OCI-LY1 (cell line): ENCODE measurements around the gene MYZAP.
"Not testable (repeated sequence)": the region's sequence is repeated elsewhere in the genome, so short reads cannot be mapped to it uniquely, and the experiment has no call there.

ENCODE experiments used
- H2AFZ ChIP-seq: fragments of 200-600 bp; sonication (generic), shearing (Covaris generic); 2 replicates; pipeline ENCODE4 v1.6.0; 2014; ENCODE audit warnings: antibody characterized with exemption, mild to moderate bottlenecking, low read length
- H3F3A ChIP-seq: fragments of 200-600 bp; sonication (generic), shearing (Covaris generic); 2 replicates; pipeline ENCODE4 v1.6.0; 2014; ENCODE audit warnings: mild to moderate bottlenecking, antibody characterized with exemption, low read length, moderate library complexity; ENCODE audit not compliant: insufficient read depth
- H3K27ac ChIP-seq: fragments of 200-600 bp; sonication (generic); 2 replicates; pipeline ENCODE4 v1.5.1; 2014; ENCODE audit warnings: low read length, mixed run types, mild to moderate bottlenecking, low read depth; ENCODE audit not compliant: poor library complexity, severe bottlenecking
- H3K27me3 ChIP-seq: fragments of 200-600 bp; sonication (generic); 2 replicates; pipeline ENCODE4 v1.6.0; 2014; ENCODE audit warnings: antibody characterized with exemption, mild to moderate bottlenecking, low read length, moderate library complexity; ENCODE audit not compliant: insufficient read depth
- H3K36me3 ChIP-seq: fragments of 200-600 bp; sonication (generic); 2 replicates; pipeline ENCODE4 v1.6.1; 2014; ENCODE audit warnings: mild to moderate bottlenecking, antibody characterized with exemption, low read length, moderate library complexity, mixed read lengths; ENCODE audit not compliant: insufficient read depth
- H3K4me1 ChIP-seq: fragments of 200-600 bp; sonication (generic); 2 replicates; pipeline ENCODE4 v1.5.1; 2014; ENCODE audit warnings: mild to moderate bottlenecking, low read length, moderate library complexity; ENCODE audit not compliant: insufficient read depth, severe bottlenecking
- H3K4me2 ChIP-seq: fragments of 200-600 bp; sonication (generic), shearing (Covaris generic); 2 replicates; pipeline ENCODE4 v1.6.1; 2014; ENCODE audit warnings: low read length
- H3K4me3 ChIP-seq: fragments of 200-600 bp; sonication (generic); 2 replicates; pipeline ENCODE4 v1.5.1; 2014; ENCODE audit warnings: low read length, low read depth, mild to moderate bottlenecking, mixed read lengths; ENCODE audit not compliant: poor library complexity, severe bottlenecking
- H3K79me2 ChIP-seq: fragments of 200-600 bp; shearing (Covaris generic); 2 replicates; pipeline ENCODE4 v1.6.1; 2016; ENCODE audit warnings: mixed run types, low read length, mixed read lengths; ENCODE audit not compliant: insufficient read depth
- H3K9ac ChIP-seq: fragments of 200-600 bp; sonication (generic), shearing (Covaris generic); 2 replicates; pipeline ENCODE4 v1.6.1; 2014; ENCODE audit warnings: mild to moderate bottlenecking, low read length, mixed read lengths
- H3K9me2 ChIP-seq: fragments of 200-600 bp; sonication (generic), shearing (Covaris generic); 2 replicates; pipeline ENCODE4 v1.6.1; 2014; ENCODE audit warnings: low read depth, mild to moderate bottlenecking, low read length, mixed read lengths
- H3K9me3 ChIP-seq: fragments of 200-600 bp; shearing (Covaris generic); 2 replicates; pipeline ENCODE4 v1.6.1; 2014; ENCODE audit warnings: low read length, mixed read lengths
- H4K20me1 ChIP-seq: fragments of 200-600 bp; sonication (generic), shearing (Covaris generic); 2 replicates; pipeline ENCODE4 v1.6.0; 2016; ENCODE audit warnings: mild to moderate bottlenecking, low read length; ENCODE audit not compliant: insufficient read depth
- CTCF ChIP-seq: fragments of 200-600 bp; sonication (generic), shearing (Covaris generic); IDR thresholded peaks from 2 replicates; pipeline ENCODE4 v1.5.1; 2017; ENCODE audit warnings: mild to moderate bottlenecking, antibody characterized with exemption, low read length, moderate library complexity, mixed read lengths
- EZH2 ChIP-seq: fragments of 200-600 bp; sonication (generic), shearing (Covaris generic); IDR thresholded peaks from 2 replicates; pipeline ENCODE4 v1.8.0; 2017; ENCODE audit warnings: borderline replicate concordance, mixed run types, mild to moderate bottlenecking, antibody characterized with exemption, low read length, moderate library complexity, mixed read lengths

The MYZAP gene

GRCh38 chr15:57611123-57611522, 19.4 kb downstream of the MYZAP start:
- no peaks in the 10 kb centered on the region for H3K9me3 ChIP-seq
- no peak overlapping the region for H2AFZ ChIP-seq
- no peaks in the 10 kb centered on the region for H3K79me2 ChIP-seq
- H3K4me1 ChIP-seq, result no peaks in the 10 kb centered on the region
- TF ChIP-seq EZH2, result no peak
- no peak for TF ChIP-seq CTCF
- H3F3A ChIP-seq, result no peaks in the 10 kb centered on the region
- no peak overlapping the region for H3K4me2 ChIP-seq
- H4K20me1 ChIP-seq, result no peaks in the 10 kb centered on the region
- no peaks in the 10 kb centered on the region for H3K9me2 ChIP-seq
- H3K27me3 ChIP-seq, result no peaks in the 10 kb centered on the region
- no peaks in the 10 kb centered on the region for H3K36me3 ChIP-seq
- H3K27ac ChIP-seq, result no peak overlapping the region
- no peak overlapping the region for H3K9ac ChIP-seq
- no peak overlapping the region for H3K4me3 ChIP-seq

- Histone ChIP-seq H3F3A (no peaks in the 10 kb centered on the region), H4K20me1 (no peaks in the 10 kb centered on the region), H3K27ac (no peak overlapping the region), H3K27me3 (no peaks in the 10 kb centered on the region), H3K4me3 (no peak overlapping the region), H3K36me3 (no peaks in the 10 kb centered on the region), H2AFZ (no peak overlapping the region), H3K4me1 (no peaks in the 10 kb centered on the region), H3K9ac (no peak overlapping the region), H3K4me2 (no peak overlapping the region), H3K9me3 (no peaks in the 10 kb centered on the region), H3K79me2 (no peaks in the 10 kb centered on the region), H3K9me2 (no peaks in the 10 kb centered on the region)
- TF ChIP-seq CTCF, result no peak
Measured at GRCh38 chr15:57611938-57612337, 20.2 kb downstream of the MYZAP start.

- TF ChIP-seq EZH2 (no peak), CTCF (no peak)
- Histone ChIP-seq H3K4me1 (no peaks in the 10 kb centered on the region), H3K9me3 (no peaks in the 10 kb centered on the region), H3F3A (no peaks in the 10 kb centered on the region), H2AFZ (no peak overlapping the region), H3K36me3 (no peaks in the 10 kb centered on the region), H3K79me2 (no peaks in the 10 kb centered on the region), H3K4me2 (no peak overlapping the region), H4K20me1 (no peaks in the 10 kb centered on the region), H3K9ac (no peak overlapping the region), H3K4me3 (no peak overlapping the region), H3K27me3 (no peaks in the 10 kb centered on the region), H3K27ac (no peak overlapping the region), H3K9me2 (no peaks in the 10 kb centered on the region)
Measured at GRCh38 chr15:57614241-57614640, 22.5 kb downstream of the MYZAP start.

GRCh38 chr15:57615951-57616496, 24.3 kb downstream of the MYZAP start:
- H3F3A ChIP-seq, H2AFZ ChIP-seq, H3K4me1 ChIP-seq, H3K9me3 ChIP-seq, H3K4me2 ChIP-seq, H3K79me2 ChIP-seq, H3K4me3 ChIP-seq, H3K27me3 ChIP-seq, H3K27ac ChIP-seq, H3K9me2 ChIP-seq, H3K36me3 ChIP-seq, H3K9ac ChIP-seq, H4K20me1 ChIP-seq: not testable (repeated sequence)
